BJ (cell line): ENCODE data around the gene CCDC12. TPM values are rescaled to one million over a fixed set of nuclear protein-coding genes. Genes with fewer than 3 reads are reported as not detected.

Source experiments
- CTCF ChIA-PET: fragments of 350-600 bp; formaldehyde crosslinking; extraction: SDS; loops from one replicate; lab custom pipeline; 2021; ENCODE audit warnings: antibody characterized with exemption, inconsistent platforms; lab: Yijun Ruan, JAX
- POLR2A ChIA-PET: fragments of 300-600 bp; sonication (Branson Sonifier 250); formaldehyde crosslinking; extraction: SDS; loops from one replicate; lab custom pipeline; 2021; ENCODE audit warnings: antibody characterized with exemption; lab: Charles Lee
- DNase-seq: peaks from one replicate; pipeline ENCODE4 v3.0.0-alpha.2; 2011; ENCODE audit warnings: low read depth
- H3K27me3 ChIP-seq: 2 replicates; pipeline ENCODE4 v1.6.0; 2011; ENCODE audit warnings: low read length; ENCODE audit not compliant: control insufficient read depth, insufficient read depth
- H3K36me3 ChIP-seq: 2 replicates; pipeline ENCODE4 v1.5.1; 2011; ENCODE audit warnings: low read length; ENCODE audit not compliant: control insufficient read depth, insufficient read depth
- H3K4me3 ChIP-seq: 2 replicates; pipeline ENCODE4 v1.5.1; 2011; ENCODE audit warnings: low read depth, mild to moderate bottlenecking, control low read depth, low read length
- polyA minus RNA-seq: library from RNA; depleted of rRNA, polyadenylated mRNA; stranded (reverse); fragments of >200 nt; gene quantifications from 2 replicates; pipeline ENCODE4 v1.2.3, GENCODE V29; 2011; rRNA and poly(A)+ RNA removed
- polyA plus RNA-seq: library from polyadenylated mRNA; depleted of rRNA; stranded (reverse); fragments of >200 nt; gene quantifications from 2 replicates; pipeline ENCODE4 v1.2.3, GENCODE V29; 2011; rRNA removed
- TF ChIP-seq, protein P1 (sequence below): IDR thresholded peaks from 2 replicates; pipeline ENCODE4 v1.5.1; 2011; ENCODE audit warnings: low read depth, mild to moderate bottlenecking, control low read depth, inconsistent platforms, low read length, moderate library complexity; ENCODE audit not compliant: insufficient read depth

CCDC12 gene
- polyA plus RNA-seq (17.4 and 20.8 TPM in 2 replicates), polyA minus RNA-seq (20.4 and 22.8 TPM in 2 replicates)

- TF ChIP-seq, protein P1, sequence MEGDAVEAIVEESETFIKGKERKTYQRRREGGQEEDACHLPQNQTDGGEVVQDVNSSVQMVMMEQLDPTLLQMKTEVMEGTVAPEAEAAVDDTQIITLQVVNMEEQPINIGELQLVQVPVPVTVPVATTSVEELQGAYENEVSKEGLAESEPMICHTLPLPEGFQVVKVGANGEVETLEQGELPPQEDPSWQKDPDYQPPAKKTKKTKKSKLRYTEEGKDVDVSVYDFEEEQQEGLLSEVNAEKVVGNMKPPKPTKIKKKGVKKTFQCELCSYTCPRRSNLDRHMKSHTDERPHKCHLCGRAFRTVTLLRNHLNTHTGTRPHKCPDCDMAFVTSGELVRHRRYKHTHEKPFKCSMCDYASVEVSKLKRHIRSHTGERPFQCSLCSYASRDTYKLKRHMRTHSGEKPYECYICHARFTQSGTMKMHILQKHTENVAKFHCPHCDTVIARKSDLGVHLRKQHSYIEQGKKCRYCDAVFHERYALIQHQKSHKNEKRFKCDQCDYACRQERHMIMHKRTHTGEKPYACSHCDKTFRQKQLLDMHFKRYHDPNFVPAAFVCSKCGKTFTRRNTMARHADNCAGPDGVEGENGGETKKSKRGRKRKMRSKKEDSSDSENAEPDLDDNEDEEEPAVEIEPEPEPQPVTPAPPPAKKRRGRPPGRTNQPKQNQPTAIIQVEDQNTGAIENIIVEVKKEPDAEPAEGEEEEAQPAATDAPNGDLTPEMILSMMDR, result no peak
- ChIA-PET CTCF (interaction anchor here (0.9 to 3.1 kb wide), 4 partner anchors 9 to 53 kb away, joined by 3 to 8 read pairs (median 4); no protein-coding TSS in a partner anchor), POLR2A (interaction anchor here (0.5 to 0.6 kb wide), 9 partner anchors 9 to 1497 kb away, joined by 3 to 5 read pairs (median 3); no protein-coding TSS in a partner anchor)
- Histone ChIP-seq H3K27me3 (no peaks in the 10 kb centered on the region), H3K4me3 (peak within 1 kb of the TSS; percentile 75), H3K36me3 (no peaks in the 10 kb centered on the region)
- DNase-seq, result peak; percentile 98
Observed at GRCh38 chr3:46976326-46977190, at the start of gene CCDC12. TSS of gene CCDC12 (minus strand) at chr3:46976745. CDS start at chr3:46976732, 13 bp downstream.

GRCh38 chr3:47024932-47025331 lies 48.4 kb upstream of the CCDC12 start:
- Histone ChIP-seq H3K4me3 (no peak overlapping the region), H3K36me3 (peaks cover 1% of the 10 kb centered on the region; the same call in 1 of the 2 replicates), H3K27me3 (no peaks in the 10 kb centered on the region)
- POLR2A ChIA-PET, result no interaction called here
- no peak for DNase-seq
- TF ChIP-seq, protein P1, result peak; percentile 3; the same call in 1 of the 2 replicates
- CTCF ChIA-PET, result no interaction called here

GRCh38 chr3:47022641-47023071 lies 46.1 kb upstream of the CCDC12 start:
- TF ChIP-seq, protein P1, result no peak
- Histone ChIP-seq H3K36me3 (no peaks in the 10 kb centered on the region; the same call in none of the 2 replicates), H3K4me3 (no peak overlapping the region), H3K27me3 (no peaks in the 10 kb centered on the region)
- DNase-seq, result no peak
- ChIA-PET POLR2A (no interaction called here), CTCF (no interaction called here)

- TF ChIP-seq, protein P1, result no peak
- Histone ChIP-seq H3K27me3 (no peaks in the 10 kb centered on the region), H3K36me3 (peaks cover under 1% of the 10 kb centered on the region), H3K4me3 (no peak overlapping the region)
- no peak for DNase-seq
- ChIA-PET POLR2A (no interaction called here), CTCF (interaction anchor here (0.5 to 2.4 kb wide), 4 partner anchors 97 to 343 kb away, joined by 3 to 8 read pairs (median 4); no protein-coding TSS in a partner anchor)
Observed at GRCh38 chr3:47020311-47020710, 43.8 kb upstream of the CCDC12 start.

DNA sequence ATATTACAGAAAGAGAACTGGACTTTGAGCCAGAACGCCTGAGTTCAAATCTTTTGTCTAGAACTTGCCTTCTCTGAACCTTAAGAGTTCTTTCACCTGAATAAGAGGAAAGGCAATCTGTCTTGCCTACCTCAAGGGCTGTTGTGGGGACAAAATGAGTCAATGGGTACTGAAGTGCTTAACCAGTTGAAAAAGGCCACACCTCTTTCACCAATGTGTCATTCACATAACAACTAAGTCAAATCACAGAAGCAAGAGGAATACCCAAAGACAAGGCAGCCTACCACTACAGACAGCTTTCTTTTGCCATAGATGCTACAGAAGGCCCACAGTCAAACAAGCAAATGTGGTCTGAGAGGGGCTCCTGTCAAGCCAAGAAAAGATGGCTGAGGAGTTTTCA lies 42.7 kb upstream of the CCDC12 start:
- TF ChIP-seq, protein P1, result no peak
- no peak overlapping the region for H3K4me3 ChIP-seq
- peaks cover 2% of the 10 kb centered on the region for H3K36me3 ChIP-seq
- POLR2A ChIA-PET, result no interaction called here
- no peaks in the 10 kb centered on the region for H3K27me3 ChIP-seq
- no peak for DNase-seq
- CTCF ChIA-PET, result interaction anchor here (1.6 to 2.4 kb wide), 2 partner anchors 12 to 96 kb away, joined by 5 to 8 read pairs; no protein-coding TSS in a partner anchor
